K562 (cell line): ENCODE data around the gene TIMM17B. TPM values are rescaled to one million over a fixed set of nuclear protein-coding genes. Genes with fewer than 3 reads are reported as not detected.

Source experiments
- CEBPB ChIP-seq: fragments of 450-650 bp; IDR thresholded peaks from 2 replicates; pipeline ENCODE4 v1.6.1; 2016; ENCODE audit warnings: missing genetic modification characterization, missing compliant biosample characterization
- DACH1 ChIP-seq: fragments of 450-650 bp; IDR thresholded peaks from 2 replicates; pipeline ENCODE4 v1.6.1; 2018; ENCODE audit not compliant: partially characterized antibody
- ELF1 ChIP-seq: fragments of 200-800 bp; sonication (Bioruptor generic); IDR thresholded peaks from 2 replicates; pipeline ENCODE4 v1.6.1; 2016; ENCODE audit warnings: missing genetic modification characterization, missing compliant biosample characterization
- EP400 ChIP-seq: fragments of 450-650 bp; IDR thresholded peaks from 2 replicates; pipeline ENCODE4 v1.6.1; 2017; ENCODE audit warnings: antibody characterized with exemption, mild to moderate bottlenecking, moderate library complexity
- ESRRB ChIP-seq: fragments of 250-450 bp; sonication (Bioruptor Pico); IDR thresholded peaks from 2 replicates; pipeline ENCODE4 v1.5.0; 2020; ENCODE audit warnings: mild to moderate bottlenecking, moderate library complexity, borderline replicate concordance
- FOSL1 ChIP-seq: fragments of 200-800 bp; sonication (Bioruptor generic); conservative IDR thresholded peaks from 2 replicates; pipeline ENCODE4 v1.6.1; 2016; ENCODE audit warnings: missing genetic modification characterization, missing compliant biosample characterization
- MEF2D ChIP-seq: conservative IDR thresholded peaks from 2 replicates; pipeline ENCODE4 v1.6.1; 2016; ENCODE audit warnings: low read depth, missing genetic modification characterization, missing compliant biosample characterization
- NFRKB ChIP-seq: fragments of 450-650 bp; IDR thresholded peaks from 2 replicates; pipeline ENCODE4 v1.6.1; 2016; ENCODE audit warnings: low read depth
- PHF20 ChIP-seq: fragments of 450-650 bp; IDR thresholded peaks from 2 replicates; pipeline ENCODE4 v1.6.1; 2018; ENCODE audit not compliant: partially characterized antibody
- PML ChIP-seq: IDR thresholded peaks from 2 replicates; pipeline ENCODE4 v1.6.1; 2012; ENCODE audit warnings: low read length, inconsistent platforms
- POLR3A ChIP-seq: IDR thresholded peaks from 2 replicates; pipeline ENCODE4 v1.6.1; 2011; ENCODE audit warnings: borderline replicate concordance, mild to moderate bottlenecking, moderate library complexity; ENCODE audit not compliant: insufficient read length, insufficient read depth; ENCODE audit errors: extremely low read depth
- POLR3G ChIP-seq: IDR thresholded peaks from 2 replicates; pipeline ENCODE4 v1.6.1; 2011; ENCODE audit not compliant: insufficient read length, insufficient replicate concordance; ENCODE audit errors: extremely low read depth
- RAD21 ChIP-seq, 2 experiments: fragments of 250-450 bp in 1 of 2; fragments of 450-650 bp in 1 of 2; sonication (Bioruptor Pico) in 1 of 2; formaldehyde crosslinking in 1 of 2; IDR thresholded peaks in 1 of 2; conservative IDR thresholded peaks in 1 of 2; 2 replicates each; pipeline versions ENCODE4 v1.4.0 to v1.8.0; 2020 to 2022; ENCODE audit warnings: mild to moderate bottlenecking in 2 of 2, moderate library complexity in 1 of 2
- SMAD2 ChIP-seq: fragments of 150-350 bp; IDR thresholded peaks from 2 replicates; pipeline ENCODE4 v1.6.1; 2014; ENCODE audit warnings: low read depth, mild to moderate bottlenecking, low read length
- STAG1 ChIP-seq: sonication (generic); formaldehyde crosslinking; IDR thresholded peaks from 2 replicates; pipeline ENCODE4 v1.5.0; 2020; ENCODE audit warnings: missing genetic modification reagents, borderline replicate concordance
- TFAM ChIP-seq: fragments of 250-450 bp; sonication (Bioruptor Pico); conservative IDR thresholded peaks from 2 replicates; pipeline ENCODE4 v1.5.0; 2021; ENCODE audit warnings: mild to moderate bottlenecking, moderate library complexity
- ZBED1 ChIP-seq: IDR thresholded peaks from 2 replicates; pipeline ENCODE4 v1.6.1; 2014
- ZFP1 ChIP-seq: fragments of 450-650 bp; formaldehyde crosslinking; IDR thresholded peaks from 2 replicates; pipeline ENCODE4 v1.4.0; 2020; ENCODE audit warnings: mild to moderate bottlenecking, mixed read lengths
- ZNF224 ChIP-seq: sonication (generic); formaldehyde crosslinking; IDR thresholded peaks from 2 replicates; pipeline ENCODE4 v1.8.0; 2022; ENCODE audit warnings: mild to moderate bottlenecking, missing genetic modification reagents
- ZNF79 ChIP-seq: fragments of 250-450 bp; sonication (Bioruptor Pico); IDR thresholded peaks from 2 replicates; pipeline ENCODE4 v1.4.0; 2020; ENCODE audit warnings: low read depth, mild to moderate bottlenecking, moderate library complexity
- polyA plus RNA-seq, 8 experiments: library from polyadenylated mRNA; depleted of rRNA in 4 of 8; stranded (reverse) in 5 of 8; unstranded in 3 of 8; fragments of >200 nt; fragmentation: Nextera tagmentation in 2 of 8; fragmentation: Illumina TruSeq in 1 of 8; extraction: Ambion mirVana in 2 of 8; extraction: Trizol in 1 of 8; gene quantifications; 2 replicates each; pipeline versions ENCODE4 v1.2.1 to v1.2.3, GENCODE V29; 2011 to 2014; ENCODE audit warnings: inconsistent platforms in 1 of 8, missing spikeins in 1 of 8
- total RNA-seq, 7 experiments: library from RNA; depleted of rRNA in 6 of 7; stranded (reverse); fragments of >200 nt in 6 of 7; fragmentation: Illumina TruSeq in 2 of 7; extraction: Trizol in 2 of 7; gene quantifications; 2 replicates each; pipeline versions ENCODE4 v1.2.1 to v1.2.3, GENCODE V29; 2011 to 2021; ENCODE audit warnings: low replicate concordance in 1 of 7
- TF ChIP-seq, protein P1 (sequence below), 2 experiments: fragments of 450-650 bp in 1 of 2; sonication (generic) in 1 of 2; formaldehyde crosslinking in 1 of 2; IDR thresholded peaks in 1 of 2; conservative IDR thresholded peaks in 1 of 2; 2 replicates each; pipeline versions ENCODE4 v1.6.1 to v1.8.1; 2016 to 2023; ENCODE audit warnings: mild to moderate bottlenecking in 2 of 2, moderate library complexity in 2 of 2, inconsistent platforms in 1 of 2, missing genetic modification reagents in 1 of 2
- TF ChIP-seq, protein P2 (sequence below): fragments of 250-450 bp; sonication (Bioruptor Pico); IDR thresholded peaks from 2 replicates; pipeline ENCODE4 v1.4.0; 2020; ENCODE audit warnings: mild to moderate bottlenecking
- TF ChIP-seq, protein P3 (sequence below): IDR thresholded peaks from 2 replicates; pipeline ENCODE4 v1.6.1; 2011; ENCODE audit warnings: borderline replicate concordance, low read depth, mild to moderate bottlenecking, moderate library complexity, low read length; ENCODE audit not compliant: insufficient read depth, poor library complexity, severe bottlenecking
- TF ChIP-seq, protein P4 (sequence below): fragments of 450-650 bp; formaldehyde crosslinking; IDR thresholded peaks from 2 replicates; pipeline ENCODE4 v1.4.0; 2022; ENCODE audit warnings: mild to moderate bottlenecking, moderate library complexity

TIMM17B gene
- total and polyA plus RNA-seq, 9 of the 15 experiments (the other 6 are each of a cell fraction or from before 2014, with no cell fraction given), result 9.9 to 184 (median 115) TPM

DNA sequence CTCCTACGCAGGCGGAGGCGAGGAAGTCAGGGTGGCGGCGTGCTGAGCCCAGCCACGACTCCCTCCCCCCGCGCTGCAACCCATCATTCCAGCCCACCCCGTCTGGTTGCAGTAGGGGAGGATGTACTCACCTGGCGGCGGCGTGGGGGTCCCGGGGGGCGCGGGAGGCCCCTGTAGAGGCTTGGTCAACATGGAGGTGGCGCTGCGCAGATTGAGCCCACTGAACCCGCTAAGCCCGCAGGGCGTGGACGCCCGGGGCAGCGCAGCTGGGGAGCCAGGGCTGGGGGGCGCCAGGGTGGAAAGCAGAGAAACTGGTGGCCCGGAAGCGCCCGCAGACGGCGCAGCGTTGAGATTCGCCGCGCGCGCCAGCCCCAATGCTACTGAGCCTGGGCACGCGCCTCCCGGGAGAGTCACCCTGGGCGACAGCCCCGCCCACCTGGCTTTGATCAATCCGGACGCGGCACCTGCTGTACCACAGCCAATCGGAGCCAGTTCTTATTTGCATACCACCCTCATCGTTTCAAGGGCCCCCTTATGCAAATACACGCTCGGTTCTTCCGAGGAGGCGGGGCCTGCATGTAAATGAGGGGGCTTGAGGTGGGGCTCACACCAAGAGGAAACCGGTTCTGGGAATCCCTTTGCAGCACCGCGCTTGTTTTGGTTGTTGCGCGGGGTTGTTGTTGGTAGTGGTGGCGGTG is 21.2 kb upstream of the TIMM17B start, which contains the start of gene PIM2 (continued):
- TF ChIP-seq, protein P1, sequence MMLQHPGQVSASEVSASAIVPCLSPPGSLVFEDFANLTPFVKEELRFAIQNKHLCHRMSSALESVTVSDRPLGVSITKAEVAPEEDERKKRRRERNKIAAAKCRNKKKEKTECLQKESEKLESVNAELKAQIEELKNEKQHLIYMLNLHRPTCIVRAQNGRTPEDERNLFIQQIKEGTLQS (IDR thresholded peaks at IDR 0.05), result no peak
- TF ChIP-seq, protein P1 (CRISPR knock-in tag; conservative IDR thresholded peaks at IDR 0.05), result no peak
- TF ChIP-seq ZFP1 (CRISPR knock-in tag) (no peak), POLR3A (no peak), NFRKB (no peak), ESRRB (CRISPR knock-in tag) (no peak), STAG1 (CRISPR knock-in tag) (no peak), PHF20 (no peak), FOSL1 (no peak), ELF1 (tag) (peak; percentile 57; the same call in 1 of the 2 replicates), RAD21 (CRISPR knock-in tag; conservative IDR thresholded peaks at IDR 0.05 in 1 of 2, IDR thresholded peaks at IDR 0.05 in 1 of 2) (no peak), ZNF224 (CRISPR knock-in tag) (no peak), MEF2D (tag) (no peak), POLR3G (no peak), PML (peak; percentile 31; the same call in 1 of the 2 replicates), CEBPB (tag) (no peak), TFAM (no peak), ZNF79 (CRISPR knock-in tag) (no peak), EP400 (no peak), ZBED1 (no peak), DACH1 (no peak), SMAD2 (no peak)
- TF ChIP-seq, protein P2, sequence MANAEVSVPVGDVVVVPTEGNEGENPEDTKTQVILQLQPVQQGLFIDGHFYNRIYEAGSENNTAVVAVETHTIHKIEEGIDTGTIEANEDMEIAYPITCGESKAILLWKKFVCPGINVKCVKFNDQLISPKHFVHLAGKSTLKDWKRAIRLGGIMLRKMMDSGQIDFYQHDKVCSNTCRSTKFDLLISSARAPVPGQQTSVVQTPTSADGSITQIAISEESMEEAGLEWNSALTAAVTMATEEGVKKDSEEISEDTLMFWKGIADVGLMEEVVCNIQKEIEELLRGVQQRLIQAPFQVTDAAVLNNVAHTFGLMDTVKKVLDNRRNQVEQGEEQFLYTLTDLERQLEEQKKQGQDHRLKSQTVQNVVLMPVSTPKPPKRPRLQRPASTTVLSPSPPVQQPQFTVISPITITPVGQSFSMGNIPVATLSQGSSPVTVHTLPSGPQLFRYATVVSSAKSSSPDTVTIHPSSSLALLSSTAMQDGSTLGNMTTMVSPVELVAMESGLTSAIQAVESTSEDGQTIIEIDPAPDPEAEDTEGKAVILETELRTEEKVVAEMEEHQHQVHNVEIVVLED (CRISPR knock-in tag), result no peak
- TF ChIP-seq, protein P3, sequence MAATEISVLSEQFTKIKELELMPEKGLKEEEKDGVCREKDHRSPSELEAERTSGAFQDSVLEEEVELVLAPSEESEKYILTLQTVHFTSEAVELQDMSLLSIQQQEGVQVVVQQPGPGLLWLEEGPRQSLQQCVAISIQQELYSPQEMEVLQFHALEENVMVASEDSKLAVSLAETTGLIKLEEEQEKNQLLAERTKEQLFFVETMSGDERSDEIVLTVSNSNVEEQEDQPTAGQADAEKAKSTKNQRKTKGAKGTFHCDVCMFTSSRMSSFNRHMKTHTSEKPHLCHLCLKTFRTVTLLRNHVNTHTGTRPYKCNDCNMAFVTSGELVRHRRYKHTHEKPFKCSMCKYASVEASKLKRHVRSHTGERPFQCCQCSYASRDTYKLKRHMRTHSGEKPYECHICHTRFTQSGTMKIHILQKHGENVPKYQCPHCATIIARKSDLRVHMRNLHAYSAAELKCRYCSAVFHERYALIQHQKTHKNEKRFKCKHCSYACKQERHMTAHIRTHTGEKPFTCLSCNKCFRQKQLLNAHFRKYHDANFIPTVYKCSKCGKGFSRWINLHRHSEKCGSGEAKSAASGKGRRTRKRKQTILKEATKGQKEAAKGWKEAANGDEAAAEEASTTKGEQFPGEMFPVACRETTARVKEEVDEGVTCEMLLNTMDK, result no peak
- TF ChIP-seq, protein P4, sequence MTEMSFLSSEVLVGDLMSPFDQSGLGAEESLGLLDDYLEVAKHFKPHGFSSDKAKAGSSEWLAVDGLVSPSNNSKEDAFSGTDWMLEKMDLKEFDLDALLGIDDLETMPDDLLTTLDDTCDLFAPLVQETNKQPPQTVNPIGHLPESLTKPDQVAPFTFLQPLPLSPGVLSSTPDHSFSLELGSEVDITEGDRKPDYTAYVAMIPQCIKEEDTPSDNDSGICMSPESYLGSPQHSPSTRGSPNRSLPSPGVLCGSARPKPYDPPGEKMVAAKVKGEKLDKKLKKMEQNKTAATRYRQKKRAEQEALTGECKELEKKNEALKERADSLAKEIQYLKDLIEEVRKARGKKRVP (CRISPR knock-in tag), result no peak
